Stimulated activated CD4-positive, alpha-beta T cell treated with anti-CD3 and anti-CD28 coated beads, Interleukin-12 subunit alpha, Interleukin-12 subunit beta, amount 100 ng/mL, for 24 hours (primary cell): Measurements from ENCODE around the gene ST6GAL2.

Experiments
- DNase-seq, 2 experiments: peaks; one replicate each; pipeline ENCODE4 v3.0.0-alpha.2; 2020; ENCODE audit warnings: low read depth in 2 of 2

Gene ST6GAL2

GRCh38 chr2:106863387-106863786 is 22.6 kb downstream of the ST6GAL2 start:
- DNase-seq: no peak

- DNase-seq: no peak
Measured at GRCh38 chr2:106859498-106859897, 26.5 kb downstream of the ST6GAL2 start.

GRCh38 chr2:106858810-106859209 is 27.2 kb downstream of the ST6GAL2 start:
- no peak for DNase-seq

GRCh38 chr2:106857882-106858478 is 28.0 kb downstream of the ST6GAL2 start:
- DNase-seq: no peak

- no peak for DNase-seq
Measured at GRCh38 chr2:106853631-106854030, 32.3 kb downstream of the ST6GAL2 start.

- no peak for DNase-seq
Measured at GRCh38 chr2:106851881-106852501, 34.0 kb downstream of the ST6GAL2 start.

- no peak for DNase-seq
Measured at GRCh38 chr2:106851087-106851874, 34.7 kb downstream of the ST6GAL2 start.

GRCh38 chr2:106849253-106849652 is 36.7 kb downstream of the ST6GAL2 start:
- DNase-seq: no peak

GRCh38 chr2:106847366-106847765 is 38.6 kb downstream of the ST6GAL2 start:
- DNase-seq: no peak

- DNase-seq: no peak
Measured at GRCh38 chr2:106845716-106846115, 40.3 kb downstream of the ST6GAL2 start.

GRCh38 chr2:106843910-106844250 is 42.1 kb downstream of the ST6GAL2 start:
- no peak for DNase-seq

GRCh38 chr2:106843001-106843909 is 42.7 kb downstream of the ST6GAL2 start:
- DNase-seq: no peak

GRCh38 chr2:106841886-106842645 is 43.9 kb downstream of the ST6GAL2 start:
- DNase-seq: no peak

GRCh38 chr2:106840818-106841217 is 45.1 kb downstream of the ST6GAL2 start:
- DNase-seq: no peak

- DNase-seq: no peak
Measured at GRCh38 chr2:106839849-106840595, 45.9 kb downstream of the ST6GAL2 start.

GRCh38 chr2:106833256-106833655 is 52.7 kb downstream of the ST6GAL2 start:
- no peak for DNase-seq

- DNase-seq: no peak
Measured at GRCh38 chr2:106831816-106832569, 54.0 kb downstream of the ST6GAL2 start.

GRCh38 chr2:106831241-106831640 is 54.7 kb downstream of the ST6GAL2 start:
- no peak for DNase-seq

GRCh38 chr2:106830191-106830590 is 55.8 kb downstream of the ST6GAL2 start:
- DNase-seq: no peak

GRCh38 chr2:106828119-106828518 is 57.8 kb downstream of the ST6GAL2 start:
- no peak for DNase-seq
